ENCODE measurements around the gene RPP40.

The RPP40 gene

DNA sequence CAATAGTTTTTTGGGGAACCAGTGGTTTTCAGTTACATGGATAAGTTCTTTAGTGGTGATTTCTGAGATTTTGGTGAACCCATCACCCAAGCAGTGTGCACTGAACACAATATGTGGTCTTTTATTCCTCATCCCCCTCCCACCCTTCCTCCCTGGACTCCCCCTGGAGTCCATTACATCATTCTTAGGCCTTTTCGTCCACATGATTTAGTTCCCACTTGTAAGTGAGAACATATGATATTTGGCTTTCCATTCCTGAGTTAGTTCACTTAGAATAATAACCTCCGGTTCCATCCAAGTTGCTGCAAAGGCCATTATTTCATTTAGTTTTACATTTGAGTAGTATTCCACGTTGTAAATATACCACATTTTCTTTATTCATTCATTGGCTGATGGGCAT, 28.3 kb downstream of the RPP40 start:
- CTCF ChIA-PET: interaction anchor here (2.0 kb wide), 1 partner anchor 55 kb away, joined by 6 read pairs; no protein-coding TSS in a partner anchor
- POLR2A ChIA-PET: no interaction called here
- Histone ChIP-seq H3K4me3 (ENCODE audit: low read depth, low read length) (no peak overlapping the region), H3K36me3 (ENCODE audit: control insufficient read depth in 2 of 2, insufficient read depth in 1 of 2, low read length in 2 of 2) (no peaks in the 10 kb centered on the region), H3K4me1 (ENCODE audit: control insufficient read depth, insufficient read depth, low read length) (no peaks in the 10 kb centered on the region), H3K27ac (ENCODE audit: extremely low read depth, low read depth, low read length) (no peak overlapping the region), H3K9me3 (ENCODE audit: control insufficient read depth, insufficient read depth, low read depth, low read length) (no peaks in the 10 kb centered on the region)
- no peak for TF ChIP-seq ZNF623 (tag by site-specific recombination; IDR thresholded peaks at IDR 0.05)
- no peak for TF ChIP-seq GFI1B (tag by site-specific recombination; IDR thresholded peaks at IDR 0.05)
- no peak for TF ChIP-seq PRDM1 (tag by site-specific recombination; IDR thresholded peaks at IDR 0.05)
- TF ChIP-seq ZNF76 (tag by site-specific recombination; IDR thresholded peaks at IDR 0.05; ENCODE audit: borderline replicate concordance, low read depth): no peak
- no peak for TF ChIP-seq ZNF302 (tag by site-specific recombination; IDR thresholded peaks at IDR 0.05; ENCODE audit: low read depth)
- TF ChIP-seq OSR2 (tag by site-specific recombination; IDR thresholded peaks at IDR 0.05): no peak
- TF ChIP-seq EGR2 (tag by site-specific recombination; IDR thresholded peaks at IDR 0.05; ENCODE audit: low read depth): no peak
- TF ChIP-seq, protein P1, sequence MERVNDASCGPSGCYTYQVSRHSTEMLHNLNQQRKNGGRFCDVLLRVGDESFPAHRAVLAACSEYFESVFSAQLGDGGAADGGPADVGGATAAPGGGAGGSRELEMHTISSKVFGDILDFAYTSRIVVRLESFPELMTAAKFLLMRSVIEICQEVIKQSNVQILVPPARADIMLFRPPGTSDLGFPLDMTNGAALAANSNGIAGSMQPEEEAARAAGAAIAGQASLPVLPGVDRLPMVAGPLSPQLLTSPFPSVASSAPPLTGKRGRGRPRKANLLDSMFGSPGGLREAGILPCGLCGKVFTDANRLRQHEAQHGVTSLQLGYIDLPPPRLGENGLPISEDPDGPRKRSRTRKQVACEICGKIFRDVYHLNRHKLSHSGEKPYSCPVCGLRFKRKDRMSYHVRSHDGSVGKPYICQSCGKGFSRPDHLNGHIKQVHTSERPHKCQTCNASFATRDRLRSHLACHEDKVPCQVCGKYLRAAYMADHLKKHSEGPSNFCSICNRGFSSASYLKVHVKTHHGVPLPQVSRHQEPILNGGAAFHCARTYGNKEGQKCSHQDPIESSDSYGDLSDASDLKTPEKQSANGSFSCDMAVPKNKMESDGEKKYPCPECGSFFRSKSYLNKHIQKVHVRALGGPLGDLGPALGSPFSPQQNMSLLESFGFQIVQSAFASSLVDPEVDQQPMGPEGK (tag by site-specific recombination; IDR thresholded peaks at IDR 0.05): no peak
- no peak for TF ChIP-seq HOXC10 (CRISPR knock-in tag; IDR thresholded peaks at IDR 0.05)
- TF ChIP-seq, protein P2, sequence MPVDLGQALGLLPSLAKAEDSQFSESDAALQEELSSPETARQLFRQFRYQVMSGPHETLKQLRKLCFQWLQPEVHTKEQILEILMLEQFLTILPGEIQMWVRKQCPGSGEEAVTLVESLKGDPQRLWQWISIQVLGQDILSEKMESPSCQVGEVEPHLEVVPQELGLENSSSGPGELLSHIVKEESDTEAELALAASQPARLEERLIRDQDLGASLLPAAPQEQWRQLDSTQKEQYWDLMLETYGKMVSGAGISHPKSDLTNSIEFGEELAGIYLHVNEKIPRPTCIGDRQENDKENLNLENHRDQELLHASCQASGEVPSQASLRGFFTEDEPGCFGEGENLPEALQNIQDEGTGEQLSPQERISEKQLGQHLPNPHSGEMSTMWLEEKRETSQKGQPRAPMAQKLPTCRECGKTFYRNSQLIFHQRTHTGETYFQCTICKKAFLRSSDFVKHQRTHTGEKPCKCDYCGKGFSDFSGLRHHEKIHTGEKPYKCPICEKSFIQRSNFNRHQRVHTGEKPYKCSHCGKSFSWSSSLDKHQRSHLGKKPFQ (tag by site-specific recombination; IDR thresholded peaks at IDR 0.05): no peak
- no peak for TF ChIP-seq ZFHX2 (tag by site-specific recombination; conservative IDR thresholded peaks at IDR 0.05)
- TF ChIP-seq, protein P3, sequence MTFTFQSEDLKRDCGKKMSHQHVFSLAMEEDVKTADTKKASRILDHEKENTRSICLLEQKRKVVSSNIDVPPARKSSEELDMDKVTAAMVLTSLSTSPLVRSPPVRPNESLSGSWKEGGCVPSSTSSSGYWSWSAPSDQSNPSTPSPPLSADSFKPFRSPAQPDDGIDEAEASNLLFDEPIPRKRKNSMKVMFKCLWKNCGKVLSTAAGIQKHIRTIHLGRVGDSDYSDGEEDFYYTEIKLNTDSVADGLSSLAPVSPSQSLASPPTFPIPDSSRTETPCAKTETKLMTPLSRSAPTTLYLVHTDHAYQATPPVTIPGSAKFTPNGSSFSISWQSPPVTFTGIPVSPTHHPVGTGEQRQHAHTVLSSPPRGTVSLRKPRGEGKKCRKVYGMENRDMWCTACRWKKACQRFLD (tag by site-specific recombination; IDR thresholded peaks at IDR 0.05): no peak
- TF ChIP-seq ZEB2 (tag by site-specific recombination; IDR thresholded peaks at IDR 0.05): no peak
- TF ChIP-seq SETDB1 (IDR thresholded peaks at IDR 0.05; ENCODE audit: insufficient read length, low read length): no peak
- TF ChIP-seq, protein P4, sequence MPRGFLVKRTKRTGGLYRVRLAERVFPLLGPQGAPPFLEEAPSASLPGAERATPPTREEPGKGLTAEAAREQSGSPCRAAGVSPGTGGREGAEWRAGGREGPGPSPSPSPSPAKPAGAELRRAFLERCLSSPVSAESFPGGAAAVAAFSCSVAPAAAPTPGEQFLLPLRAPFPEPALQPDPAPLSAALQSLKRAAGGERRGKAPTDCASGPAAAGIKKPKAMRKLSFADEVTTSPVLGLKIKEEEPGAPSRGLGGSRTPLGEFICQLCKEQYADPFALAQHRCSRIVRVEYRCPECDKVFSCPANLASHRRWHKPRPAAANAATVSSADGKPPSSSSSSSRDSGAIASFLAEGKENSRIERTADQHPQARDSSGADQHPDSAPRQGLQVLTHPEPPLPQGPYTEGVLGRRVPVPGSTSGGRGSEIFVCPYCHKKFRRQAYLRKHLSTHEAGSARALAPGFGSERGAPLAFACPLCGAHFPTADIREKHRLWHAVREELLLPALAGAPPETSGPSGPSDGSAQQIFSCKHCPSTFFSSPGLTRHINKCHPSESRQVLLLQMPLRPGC (tag by site-specific recombination; IDR thresholded peaks at IDR 0.05): no peak
- TF ChIP-seq, protein P5, sequence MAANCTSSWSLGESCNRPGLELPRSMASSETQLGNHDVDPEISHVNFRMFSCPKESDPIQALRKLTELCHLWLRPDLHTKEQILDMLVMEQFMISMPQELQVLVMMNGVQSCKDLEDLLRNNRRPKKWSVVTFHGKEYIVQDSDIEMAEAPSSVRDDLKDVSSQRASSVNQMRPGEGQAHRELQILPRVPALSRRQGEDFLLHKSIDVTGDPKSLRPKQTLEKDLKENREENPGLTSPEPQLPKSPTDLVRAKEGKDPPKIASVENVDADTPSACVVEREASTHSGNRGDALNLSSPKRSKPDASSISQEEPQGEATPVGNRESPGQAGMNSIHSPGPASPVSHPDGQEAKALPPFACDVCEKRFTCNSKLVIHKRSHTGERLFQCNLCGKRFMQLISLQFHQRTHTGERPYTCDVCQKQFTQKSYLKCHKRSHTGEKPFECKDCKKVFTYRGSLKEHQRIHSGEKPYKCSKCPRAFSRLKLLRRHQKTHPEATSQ (tag by site-specific recombination; IDR thresholded peaks at IDR 0.05): no peak
- no peak for TF ChIP-seq ZSCAN16 (tag by site-specific recombination; IDR thresholded peaks at IDR 0.05)
- TF ChIP-seq ZNF548 (tag by site-specific recombination; IDR thresholded peaks at IDR 0.05): no peak
- no peak for TF ChIP-seq ZNF214 (tag by site-specific recombination; IDR thresholded peaks at IDR 0.05; ENCODE audit: borderline replicate concordance)
- TF ChIP-seq MZF1 (tag by site-specific recombination; IDR thresholded peaks at IDR 0.05; ENCODE audit: borderline replicate concordance): no peak
